KOPT-K1 (cell line): ENCODE measurements around the gene L1CAM.

Experiments
- H3K27ac ChIP-seq: fragments of 200-600 bp; sonication (generic); 2 replicates; pipeline ENCODE4 v1.5.1; 2016; ENCODE audit warnings: antibody characterized with exemption, mild to moderate bottlenecking, low read depth, low read length; ENCODE audit not compliant: poor library complexity, severe bottlenecking
- H3K36me3 ChIP-seq: fragments of 200-600 bp; sonication (generic); 2 replicates; pipeline ENCODE4 v1.5.1; 2017; ENCODE audit warnings: antibody characterized with exemption, mild to moderate bottlenecking, low read length, moderate library complexity; ENCODE audit not compliant: insufficient read depth
- H3K9me3 ChIP-seq: fragments of 200-600 bp; sonication (generic); 2 replicates; pipeline ENCODE4 v1.5.1; 2017; ENCODE audit warnings: antibody characterized with exemption, low read length, mild to moderate bottlenecking; ENCODE audit not compliant: insufficient read depth, poor library complexity, severe bottlenecking

L1CAM gene

GRCh38 chrX:153857348-153857903, 28.5 kb downstream of the L1CAM start:
- H3K9me3 ChIP-seq, result no peaks in the 10 kb centered on the region

DNA sequence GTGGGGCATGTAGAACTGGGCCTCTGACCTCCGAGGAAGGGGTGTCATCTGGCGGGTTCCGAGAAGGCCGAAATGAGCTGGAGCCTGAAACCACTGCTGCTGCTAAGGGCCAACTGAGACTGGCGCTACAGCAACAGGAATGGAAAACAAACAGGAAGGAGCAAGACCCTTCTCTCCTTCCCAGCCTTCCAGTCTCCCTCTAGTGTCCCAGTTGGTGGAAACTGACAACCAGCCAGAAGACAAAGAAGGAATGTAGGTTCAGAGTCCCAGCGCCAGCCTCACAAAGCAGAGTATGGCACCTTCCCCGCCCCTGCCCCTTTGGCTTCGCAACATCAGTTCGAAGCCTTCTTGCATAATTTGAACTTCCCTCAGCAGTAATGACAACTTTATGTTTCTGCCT, 31.3 kb downstream of the L1CAM start:
- H3K9me3 ChIP-seq, result no peaks in the 10 kb centered on the region
- H3K27ac ChIP-seq, result no peak overlapping the region
- no peaks in the 10 kb centered on the region for H3K36me3 ChIP-seq

More at GRCh38 chrX:153857348-153857903, 28.5 kb downstream of the L1CAM start:
- Histone ChIP-seq H3K27ac (no peak overlapping the region), H3K36me3 (no peaks in the 10 kb centered on the region)

GRCh38 chrX:153853902-153854267, 32.1 kb downstream of the L1CAM start:
- Histone ChIP-seq H3K9me3 (no peaks in the 10 kb centered on the region), H3K36me3 (no peaks in the 10 kb centered on the region), H3K27ac (no peak overlapping the region)

GRCh38 chrX:153853180-153853901, 32.6 kb downstream of the L1CAM start:
- Histone ChIP-seq H3K9me3 (no peaks in the 10 kb centered on the region), H3K27ac (no peak overlapping the region), H3K36me3 (no peaks in the 10 kb centered on the region)

DNA sequence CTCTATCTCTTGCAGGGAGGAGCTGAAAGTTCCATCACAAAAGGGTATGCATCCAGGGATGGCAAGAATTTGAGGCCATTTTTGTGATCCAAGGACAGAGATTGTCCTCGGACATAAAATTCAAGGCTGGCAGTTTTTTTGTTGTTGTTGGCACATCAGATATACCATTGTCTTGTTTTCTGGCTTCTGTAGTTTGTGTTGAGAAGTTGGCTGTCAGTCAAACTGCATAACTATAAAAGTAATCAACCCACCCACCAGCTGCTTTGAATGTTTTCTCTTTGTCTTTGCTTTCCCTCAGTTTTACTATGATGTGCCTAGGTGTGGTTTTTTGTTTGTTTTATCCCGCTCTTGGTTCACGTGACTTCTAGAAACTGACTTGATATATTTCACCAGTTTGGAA, 34.0 kb downstream of the L1CAM start:
- no peaks in the 10 kb centered on the region for H3K36me3 ChIP-seq
- no peak overlapping the region for H3K27ac ChIP-seq
- H3K9me3 ChIP-seq, result no peaks in the 10 kb centered on the region

DNA sequence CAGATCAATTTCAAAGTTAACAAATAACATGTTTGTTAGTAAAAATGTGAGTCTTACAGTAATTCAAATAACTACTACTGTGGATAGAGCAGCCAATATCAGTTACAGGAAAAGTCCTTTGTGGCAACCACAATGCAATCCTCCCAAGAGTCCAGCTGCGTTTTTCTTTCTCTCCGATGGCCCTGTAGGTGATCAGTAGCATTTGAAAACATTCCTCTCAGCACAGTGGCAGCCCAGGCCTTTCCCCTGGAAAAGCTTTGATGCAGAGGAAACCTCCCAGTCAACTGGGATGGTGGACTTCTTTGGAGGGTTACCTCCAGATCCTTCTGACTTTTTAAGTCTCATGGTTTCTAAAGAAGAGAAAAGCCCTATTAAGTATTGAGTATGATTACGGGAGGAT, 37.6 kb downstream of the L1CAM start:
- Histone ChIP-seq H3K27ac (no peak overlapping the region), H3K9me3 (no peaks in the 10 kb centered on the region), H3K36me3 (no peaks in the 10 kb centered on the region)

DNA sequence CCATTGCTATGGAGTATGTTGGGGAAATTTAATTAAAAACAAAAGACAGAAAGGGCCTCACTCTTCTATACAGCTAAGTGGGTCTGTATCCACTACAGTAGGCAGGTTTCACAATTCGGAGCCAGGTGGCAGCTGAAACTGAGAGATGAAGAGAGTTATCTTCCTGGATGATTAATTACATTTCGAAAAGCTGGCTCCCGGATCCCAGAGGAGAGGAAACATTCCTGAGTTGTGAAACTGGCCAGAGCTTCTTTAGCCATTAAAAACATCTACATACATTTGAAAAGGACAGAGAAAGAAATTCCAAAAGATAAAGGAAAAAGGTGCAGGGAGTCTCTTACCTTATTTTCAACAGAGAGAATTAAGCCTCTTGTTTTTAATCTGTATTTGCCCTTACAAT, 40.1 kb downstream of the L1CAM start:
- Histone ChIP-seq H3K27ac (no peak overlapping the region), H3K36me3 (no peaks in the 10 kb centered on the region), H3K9me3 (no peaks in the 10 kb centered on the region)

- H3K36me3 ChIP-seq, result no peaks in the 10 kb centered on the region
- no peak overlapping the region for H3K27ac ChIP-seq
- no peaks in the 10 kb centered on the region for H3K9me3 ChIP-seq
Observed at GRCh38 chrX:153845195-153845594, 40.8 kb downstream of the L1CAM start.

DNA sequence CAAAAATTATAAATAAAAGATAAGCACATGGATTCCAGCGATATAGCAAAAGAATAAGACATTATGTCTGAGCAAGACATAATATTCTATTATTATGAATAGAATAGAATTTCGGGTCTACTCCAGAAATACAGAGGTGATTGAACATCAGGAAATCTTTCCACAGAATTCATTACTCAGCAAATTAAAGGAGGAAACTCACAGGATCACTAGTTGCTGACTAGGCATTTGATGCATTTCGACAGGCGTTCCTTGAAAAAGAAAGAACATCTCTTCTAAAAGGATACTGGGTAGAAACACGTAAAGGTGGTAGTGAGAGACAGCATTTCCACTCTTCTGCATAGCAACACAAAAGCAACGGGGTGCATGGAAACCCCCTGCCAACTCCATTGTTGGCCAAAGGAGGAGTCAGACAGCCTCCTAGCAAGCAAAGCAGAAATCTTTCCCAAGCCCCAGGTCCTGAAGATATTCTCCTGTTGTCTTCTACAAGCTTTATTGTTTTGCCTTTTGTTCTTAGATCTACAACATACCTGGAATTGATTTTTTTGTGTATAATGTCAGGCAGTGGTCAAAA, 41.4 kb downstream of the L1CAM start:
- no peaks in the 10 kb centered on the region for H3K9me3 ChIP-seq
- no peaks in the 10 kb centered on the region for H3K36me3 ChIP-seq
- no peak overlapping the region for H3K27ac ChIP-seq

- no peaks in the 10 kb centered on the region for H3K9me3 ChIP-seq
- no peaks in the 10 kb centered on the region for H3K36me3 ChIP-seq
- H3K27ac ChIP-seq, result no peak overlapping the region
Observed at GRCh38 chrX:153836921-153837320, 49.1 kb downstream of the L1CAM start.

DNA sequence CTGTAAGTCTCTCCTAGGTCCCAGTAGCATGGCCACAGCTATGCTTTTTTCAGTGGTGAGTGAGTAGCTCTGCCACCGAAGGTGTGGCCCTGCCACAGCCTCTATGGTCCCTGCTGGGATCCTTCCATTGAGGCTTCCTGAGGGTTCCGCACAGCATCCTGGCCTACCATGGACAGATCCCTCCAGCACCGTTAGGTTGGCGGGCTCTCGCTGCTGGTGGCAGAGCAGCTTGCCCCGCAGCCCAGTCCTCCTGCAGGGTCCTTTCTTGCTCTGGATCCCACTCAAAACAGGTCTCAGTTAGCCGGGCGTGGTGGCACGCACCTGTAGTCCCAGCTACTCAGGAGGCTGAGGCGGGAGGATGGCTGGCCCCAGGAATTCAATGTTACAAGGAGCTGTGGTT, 53.2 kb downstream of the L1CAM start:
- no peaks in the 10 kb centered on the region for H3K36me3 ChIP-seq
- H3K27ac ChIP-seq, result no peak overlapping the region
- no peaks in the 10 kb centered on the region for H3K9me3 ChIP-seq

GRCh38 chrX:153831429-153832150, 54.4 kb downstream of the L1CAM start:
- H3K36me3 ChIP-seq, result no peaks in the 10 kb centered on the region
- no peak overlapping the region for H3K27ac ChIP-seq
- H3K9me3 ChIP-seq, result no peaks in the 10 kb centered on the region

DNA sequence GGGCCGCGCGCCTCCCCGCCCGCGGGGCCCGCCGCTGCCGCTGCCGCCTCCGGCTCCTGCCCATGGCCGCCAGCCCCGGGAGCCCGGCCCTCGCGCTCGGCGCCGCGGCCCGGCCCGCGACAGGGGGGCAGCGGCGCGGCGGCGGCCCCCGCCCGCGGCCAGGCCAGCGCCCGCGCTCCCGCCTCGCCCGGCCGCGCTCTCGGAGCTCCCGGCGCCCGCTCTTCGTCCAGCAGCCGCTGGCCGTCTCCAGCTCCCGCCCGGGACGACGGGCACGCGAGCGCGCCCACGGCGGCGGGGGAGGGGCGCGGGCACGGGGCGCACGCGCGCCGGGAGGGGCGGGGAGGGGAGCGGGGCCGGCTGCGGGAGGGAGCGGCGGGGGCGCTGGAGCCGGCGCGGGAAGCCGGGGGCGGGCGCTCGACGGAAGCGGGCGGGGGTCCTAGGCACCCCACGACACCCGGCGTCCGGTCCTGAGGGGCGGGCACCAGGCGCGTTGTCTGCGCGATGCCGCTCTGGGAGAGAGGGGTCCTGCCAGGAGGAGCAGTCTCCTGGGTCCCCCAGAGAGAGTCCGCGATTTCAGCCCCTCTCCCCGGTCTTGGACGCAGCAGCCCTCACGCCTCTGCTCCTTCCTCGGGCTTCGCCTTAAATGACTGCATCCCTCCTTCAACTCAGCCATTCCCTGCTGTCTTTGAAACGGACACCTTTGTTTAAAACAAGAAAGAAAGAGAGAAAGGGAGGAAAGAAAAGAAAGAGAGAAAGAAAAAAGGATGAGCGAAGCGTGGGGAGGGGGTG, 55.1 kb downstream of the L1CAM start:
- no peaks in the 10 kb centered on the region for H3K36me3 ChIP-seq
- H3K27ac ChIP-seq, result no peak overlapping the region
- no peaks in the 10 kb centered on the region for H3K9me3 ChIP-seq

- H3K36me3 ChIP-seq, result no peaks in the 10 kb centered on the region
- no peaks in the 10 kb centered on the region for H3K9me3 ChIP-seq
- H3K27ac ChIP-seq, result no peak within 1 kb of the TSS
Observed at GRCh38 chrX:153829799-153830639, 56.0 kb downstream of the L1CAM start, which contains the start of gene PDZD4. PDZD4 (minus strand) TSS chrX:153830544; CDS start chrX:153830298, 246 bp downstream.
